HG03064 (cell line): ENCODE data around the gene F12.

Experiments
- ATAC-seq: cut with Tn5 transposase; IDR thresholded peaks from one replicate; pipeline ENCODE4 v1.9.1; 2021; ENCODE audit warnings: low read depth; ENCODE audit not compliant: unreplicated experiment

F12 gene

DNA sequence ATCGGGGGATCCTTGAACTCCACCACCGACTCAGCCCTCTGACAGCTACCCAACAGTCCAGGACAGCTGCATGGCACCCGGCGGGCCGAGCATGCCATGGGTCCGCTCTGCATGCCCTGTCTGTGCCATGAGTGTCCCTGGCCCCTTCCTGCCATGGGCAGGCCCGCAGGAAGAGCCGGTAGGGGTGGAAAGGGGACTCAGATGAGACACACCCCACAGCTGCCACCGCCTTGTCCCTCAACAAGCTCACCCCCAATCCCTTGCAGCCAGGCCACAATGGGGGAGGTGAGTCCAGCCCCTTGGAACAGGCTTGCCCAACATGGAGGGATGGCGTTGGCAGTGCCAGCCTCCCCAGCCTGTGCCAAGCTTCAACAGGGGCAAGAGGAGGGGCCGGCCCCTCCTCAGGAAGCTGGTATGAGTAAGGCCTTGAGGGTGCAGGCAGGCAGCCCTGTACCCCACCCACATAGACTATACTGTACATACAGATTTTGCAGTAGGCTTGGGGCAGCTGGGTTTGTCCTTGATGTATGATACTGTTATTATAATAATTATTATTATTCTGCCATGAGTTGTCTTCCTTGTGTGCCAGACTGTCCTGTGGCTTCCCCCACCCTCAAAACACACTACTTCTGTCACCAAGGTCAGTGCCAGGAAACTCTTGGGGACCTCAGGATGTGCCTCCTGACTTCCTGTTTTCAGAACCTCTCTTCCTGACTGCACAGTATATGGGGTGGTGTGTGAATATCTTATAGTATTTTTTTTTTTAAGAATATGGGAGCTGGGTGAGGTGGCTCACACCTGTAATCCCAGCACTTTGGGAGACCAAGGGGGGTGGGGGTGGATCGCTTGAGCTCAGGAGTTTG is 37.1 kb downstream of the F12 start:
- ATAC-seq = no peak

GRCh38 chr5:177371120-177372033 is 38.0 kb downstream of the F12 start:
- ATAC-seq = no peak

DNA sequence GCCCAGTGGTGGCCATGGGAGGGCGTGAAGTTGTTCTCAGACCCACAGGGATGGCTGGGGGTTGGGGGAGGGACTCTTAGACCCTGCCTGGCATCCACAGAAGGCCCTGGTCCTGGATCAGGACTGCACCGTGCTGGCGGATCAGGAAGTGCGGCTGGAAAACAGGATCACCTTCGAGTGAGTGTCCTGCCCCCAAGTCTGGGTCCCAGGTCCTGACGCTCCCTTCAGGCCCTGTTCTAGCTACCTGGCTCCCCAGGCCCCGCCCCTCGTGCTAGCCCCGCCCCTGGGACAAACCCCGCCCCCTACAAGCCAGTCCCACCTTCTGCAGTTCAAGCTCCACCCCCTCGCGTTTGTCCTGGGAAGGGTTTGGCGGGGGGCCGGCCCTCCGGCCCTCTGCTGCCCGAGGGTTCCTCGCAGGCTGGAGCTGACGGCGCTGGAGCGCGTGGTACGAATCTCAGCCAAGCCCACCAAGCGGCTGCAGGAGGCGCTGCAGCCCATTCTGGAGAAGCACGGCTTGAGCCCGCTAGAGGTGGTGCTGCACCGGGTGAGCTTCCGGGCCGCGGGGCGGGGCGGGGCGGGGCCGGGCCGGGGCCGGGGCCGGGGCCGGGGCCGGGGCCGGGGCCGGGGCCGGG is 38.8 kb downstream of the F12 start:
- ATAC-seq = no peak

DNA sequence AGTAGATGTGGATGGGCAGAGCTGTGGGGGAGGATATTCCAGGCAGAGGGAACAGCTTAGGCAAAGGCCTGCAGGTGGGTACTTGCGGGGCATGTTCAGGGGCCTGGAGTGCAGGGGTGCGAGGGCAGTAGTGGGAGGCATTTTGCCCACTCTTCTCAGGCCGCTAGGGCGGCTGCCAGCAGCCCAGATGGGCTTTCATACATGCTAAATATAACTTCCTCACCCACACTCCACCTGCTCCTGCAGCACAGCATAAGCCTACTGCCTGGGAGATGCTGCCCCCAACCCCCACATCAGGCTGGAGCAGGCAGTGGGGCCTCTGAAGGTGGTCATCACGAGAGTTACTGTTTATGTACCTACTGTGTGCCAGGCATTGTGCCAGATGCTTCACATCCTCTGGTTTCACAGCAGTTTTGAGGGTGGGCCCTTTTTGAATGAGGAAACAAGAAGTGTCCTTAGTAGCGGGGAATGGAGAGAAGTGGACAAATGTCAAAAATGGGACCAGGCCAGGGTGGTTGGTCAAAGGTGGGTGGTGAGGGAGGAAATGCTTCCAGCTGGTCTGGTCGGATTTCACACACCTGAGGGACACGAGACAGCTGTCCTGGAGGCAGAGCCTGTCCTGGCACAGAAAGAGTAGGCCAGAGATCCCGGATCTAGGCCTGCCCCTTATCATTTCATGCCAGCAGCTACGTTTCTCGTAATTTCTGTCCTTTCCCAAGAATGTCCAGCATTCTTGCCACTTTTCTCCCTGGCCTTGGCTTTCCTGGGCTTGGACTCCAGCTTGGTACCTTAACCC is 39.5 kb downstream of the F12 start:
- ATAC-seq = no peak

- no peak for ATAC-seq
Observed at GRCh38 chr5:177368869-177369644, 40.3 kb downstream of the F12 start.

GRCh38 chr5:177367981-177368868 is 41.1 kb downstream of the F12 start:
- no peak for ATAC-seq

- ATAC-seq = no peak
Observed at GRCh38 chr5:177367323-177367848, 42.0 kb downstream of the F12 start.

- no peak for ATAC-seq
Observed at GRCh38 chr5:177366528-177367322, 42.6 kb downstream of the F12 start.

- ATAC-seq = no peak
Observed at GRCh38 chr5:177365845-177366527, 43.4 kb downstream of the F12 start.

- ATAC-seq = no peak
Observed at GRCh38 chr5:177364159-177364962, 45.0 kb downstream of the F12 start.

DNA sequence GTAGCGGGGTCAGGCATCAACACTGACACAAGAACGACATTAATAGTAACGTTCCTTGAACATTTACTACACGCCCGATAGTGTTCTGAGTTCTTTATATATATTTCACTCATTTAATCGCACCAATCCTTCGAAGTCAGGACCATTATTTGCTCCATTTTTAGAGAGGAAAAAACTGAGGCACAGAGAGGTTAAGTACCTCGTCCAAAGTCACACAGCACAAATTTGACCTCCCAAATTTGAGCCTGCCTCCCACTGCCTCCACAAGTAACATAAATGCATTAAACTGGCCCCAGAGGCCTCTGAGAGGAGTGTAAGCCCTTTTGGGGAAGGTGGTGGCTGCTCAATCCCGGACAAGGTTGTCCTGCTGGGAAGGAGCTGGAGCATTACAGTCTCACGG is 45.8 kb downstream of the F12 start:
- ATAC-seq = no peak

DNA sequence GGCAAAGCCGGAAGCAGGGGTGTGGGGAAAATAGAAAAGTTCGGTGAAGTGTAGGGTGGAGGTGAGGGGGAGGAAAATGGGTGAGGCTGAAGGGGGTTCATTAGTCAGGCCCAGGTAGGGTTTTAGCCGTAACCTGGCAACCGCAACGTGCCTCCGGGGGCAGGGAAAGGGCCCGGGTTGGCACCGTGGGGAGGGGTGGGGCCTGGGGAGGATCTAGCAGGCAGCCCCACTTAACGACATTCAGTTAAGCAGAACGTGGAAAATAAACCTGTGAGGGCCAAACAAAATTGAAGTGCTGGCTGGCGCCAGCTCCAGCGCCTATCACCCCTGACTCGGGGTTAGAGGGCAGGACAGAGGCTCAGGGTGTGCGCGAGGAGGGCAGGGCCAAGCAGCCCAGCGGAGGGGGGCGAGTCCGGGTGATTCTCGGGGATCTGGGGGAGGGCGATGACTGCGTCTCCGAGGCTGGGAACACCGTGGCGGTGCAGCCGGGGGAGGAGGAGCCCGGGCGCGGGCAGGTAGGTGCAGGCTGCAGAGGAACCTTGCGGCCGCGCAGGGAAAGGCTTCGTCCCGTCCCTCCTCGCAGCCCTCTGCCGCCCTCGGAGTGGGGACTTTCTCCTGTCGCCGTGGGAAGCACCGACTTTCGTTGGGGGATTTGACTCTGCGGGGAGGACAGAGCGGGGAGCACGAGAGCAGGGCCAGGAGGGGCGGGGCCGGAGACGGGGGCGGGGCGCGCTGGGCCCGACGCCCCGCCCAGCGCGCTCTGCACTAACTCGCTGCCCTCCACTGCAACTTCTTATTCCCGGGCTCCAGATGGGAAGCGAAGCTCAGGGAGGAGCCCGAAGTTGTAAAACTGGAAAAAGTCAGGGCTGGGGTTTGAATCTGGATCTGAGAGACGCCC is 46.5 kb downstream of the F12 start:
- ATAC-seq = no peak

DNA sequence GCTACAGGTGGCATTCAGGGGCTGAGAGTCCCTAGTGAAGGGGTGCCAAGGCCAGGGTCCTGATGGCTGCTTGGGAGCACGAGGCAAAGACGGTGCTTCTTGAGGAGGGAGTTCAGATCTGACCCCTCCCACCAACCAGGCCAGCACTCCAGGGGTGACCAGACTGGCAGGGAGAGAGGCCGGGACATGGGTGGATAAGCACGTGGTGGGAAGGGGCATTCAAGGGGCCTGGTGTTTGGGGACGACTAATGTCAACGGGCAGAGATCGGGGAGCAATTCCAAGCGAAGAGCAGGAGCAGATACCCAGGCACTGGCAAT is 47.1 kb downstream of the F12 start:
- ATAC-seq = no peak

GRCh38 chr5:177361418-177362291 is 47.7 kb downstream of the F12 start:
- ATAC-seq = no peak
